ENCODE data around the gene SYNPO2. TPM values are rescaled to one million over a fixed set of nuclear protein-coding genes. Genes with fewer than 3 reads are reported as not detected.

The SYNPO2 gene
- polyA plus RNA-seq, 1 donor (not counting 4 experiments of a cell fraction or from before 2014, with no cell fraction given): 0.34 TPM

GRCh38 chr4:119032921-119033685 lies 144.4 kb downstream of the SYNPO2 start:
- Histone ChIP-seq H4K20me1 (ENCODE audit: control insufficient read depth, extremely low read depth, insufficient read depth, low read length) (no peaks in the 10 kb centered on the region), H3K4me3 (ENCODE audit: control insufficient read depth in 2 of 3, extremely low read depth in 1 of 3, insufficient read depth in 2 of 3, low read depth in 1 of 3, low read length in 3 of 3) (no peak overlapping the region), H3K79me2 (ENCODE audit: control insufficient read depth, insufficient read depth, low read length) (no peaks in the 10 kb centered on the region), H3K27me3 (ENCODE audit: control insufficient read depth, extremely low read depth, insufficient read depth, low read length) (no peaks in the 10 kb centered on the region), H3K36me3 (ENCODE audit: control insufficient read depth in 2 of 2, extremely low read depth in 1 of 2, insufficient read depth in 2 of 2, low read length in 2 of 2) (no peaks in the 10 kb centered on the region), H2AFZ (ENCODE audit: control insufficient read depth, low read length) (no peak overlapping the region), H3K27ac (ENCODE audit: control insufficient read depth, insufficient read depth, low read length) (no peak overlapping the region), H3K4me2 (ENCODE audit: control insufficient read depth, extremely low read depth, insufficient read depth, low read depth, low read length) (no peak overlapping the region), H3K9me1 (ENCODE audit: control insufficient read depth, extremely low read depth, insufficient read depth, low read length) (no peaks in the 10 kb centered on the region), H3K4me1 (ENCODE audit: control insufficient read depth, extremely low read depth, insufficient read depth, low read length) (no peaks in the 10 kb centered on the region), H3K9me3 (ENCODE audit: control insufficient read depth, low read depth, low read length) (no peaks in the 10 kb centered on the region), H3K9ac (ENCODE audit: control insufficient read depth, extremely low read depth, insufficient read depth, low read length) (no peak overlapping the region)
- TF ChIP-seq CTCF (optimal IDR thresholded peaks at IDR 0.05 in 1 of 3, IDR thresholded peaks at IDR 0.05 in 1 of 3, conservative IDR thresholded peaks at IDR 0.05 in 1 of 3; ENCODE audit: extremely low read depth in 1 of 3, insufficient read depth in 2 of 3, low read length in 3 of 3) (no peak), EZH2 (IDR thresholded peaks at IDR 0.05; ENCODE audit: low read length) (no peak)
- dilution Hi-C loops (cut with MboI; ENCODE audit: extremely low pct_ligation_motif_present, low sequenced_read_pairs): no loop called here
- FAIRE-seq (no peak), DNase-seq (ENCODE audit: low read depth, low spot score) (no peak)

- Histone ChIP-seq H3K9me1 (ENCODE audit: control insufficient read depth, extremely low read depth, insufficient read depth, low read length) (no peaks in the 10 kb centered on the region), H3K79me2 (ENCODE audit: control insufficient read depth, insufficient read depth, low read length) (no peaks in the 10 kb centered on the region), H3K36me3 (ENCODE audit: control insufficient read depth in 2 of 2, extremely low read depth in 1 of 2, insufficient read depth in 2 of 2, low read length in 2 of 2) (no peaks in the 10 kb centered on the region), H3K4me1 (ENCODE audit: control insufficient read depth, extremely low read depth, insufficient read depth, low read length) (no peaks in the 10 kb centered on the region), H3K9me3 (ENCODE audit: control insufficient read depth, low read depth, low read length) (no peaks in the 10 kb centered on the region), H3K4me2 (ENCODE audit: control insufficient read depth, extremely low read depth, insufficient read depth, low read depth, low read length) (no peak overlapping the region), H3K27ac (ENCODE audit: control insufficient read depth, insufficient read depth, low read length) (no peak overlapping the region), H3K27me3 (ENCODE audit: control insufficient read depth, extremely low read depth, insufficient read depth, low read length) (no peaks in the 10 kb centered on the region), H3K4me3 (ENCODE audit: control insufficient read depth in 2 of 3, extremely low read depth in 1 of 3, insufficient read depth in 2 of 3, low read depth in 1 of 3, low read length in 3 of 3) (no peak overlapping the region), H4K20me1 (ENCODE audit: control insufficient read depth, extremely low read depth, insufficient read depth, low read length) (no peaks in the 10 kb centered on the region), H3K9ac (ENCODE audit: control insufficient read depth, extremely low read depth, insufficient read depth, low read length) (no peak overlapping the region), H2AFZ (ENCODE audit: control insufficient read depth, low read length) (no peak overlapping the region)
- dilution Hi-C loops (cut with MboI; ENCODE audit: extremely low pct_ligation_motif_present, low sequenced_read_pairs): no loop called here
- TF ChIP-seq EZH2 (IDR thresholded peaks at IDR 0.05; ENCODE audit: low read length) (no peak), CTCF (optimal IDR thresholded peaks at IDR 0.05 in 1 of 3, IDR thresholded peaks at IDR 0.05 in 1 of 3, conservative IDR thresholded peaks at IDR 0.05 in 1 of 3; ENCODE audit: extremely low read depth in 1 of 3, insufficient read depth in 2 of 3, low read length in 3 of 3) (peak in 1 of 3 experiments; percentile 12)
- no peak for DNase-seq (ENCODE audit: low read depth, low spot score)
- no peak for FAIRE-seq
Observed at GRCh38 chr4:119034276-119035008, 145.8 kb downstream of the SYNPO2 start.
